GM21619 (cell line): ENCODE measurements around the gene ZNF232.
"Not testable (repeated sequence)": the region's sequence is repeated elsewhere in the genome, so short reads cannot be mapped to it uniquely, and the experiment has no call there.

Experiments
- ATAC-seq: cut with Tn5 transposase; IDR thresholded peaks from one replicate; pipeline ENCODE4 v1.9.1; 2021; ENCODE audit not compliant: unreplicated experiment

Gene ZNF232

DNA sequence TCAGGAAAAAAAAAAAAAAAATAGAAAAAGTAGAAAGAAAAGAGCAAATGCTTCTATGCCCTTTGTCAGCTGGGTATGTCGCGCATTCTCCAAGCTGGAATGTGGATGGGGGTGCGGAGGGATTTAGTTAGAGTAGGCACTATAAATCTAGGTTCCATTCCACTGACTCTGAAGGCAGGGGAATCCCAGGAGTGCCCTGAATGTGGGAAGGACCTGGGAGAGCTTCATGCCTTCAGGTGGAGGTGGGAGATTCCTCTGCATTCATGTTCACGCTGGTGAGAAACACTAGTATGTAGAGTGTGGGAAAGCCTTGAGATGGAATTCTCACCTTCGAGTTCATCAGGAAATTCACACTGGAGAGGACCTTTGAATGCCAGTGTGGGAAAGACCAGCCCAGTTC lies 12.4 kb downstream of the ZNF232 start:
- ATAC-seq: no peak

DNA sequence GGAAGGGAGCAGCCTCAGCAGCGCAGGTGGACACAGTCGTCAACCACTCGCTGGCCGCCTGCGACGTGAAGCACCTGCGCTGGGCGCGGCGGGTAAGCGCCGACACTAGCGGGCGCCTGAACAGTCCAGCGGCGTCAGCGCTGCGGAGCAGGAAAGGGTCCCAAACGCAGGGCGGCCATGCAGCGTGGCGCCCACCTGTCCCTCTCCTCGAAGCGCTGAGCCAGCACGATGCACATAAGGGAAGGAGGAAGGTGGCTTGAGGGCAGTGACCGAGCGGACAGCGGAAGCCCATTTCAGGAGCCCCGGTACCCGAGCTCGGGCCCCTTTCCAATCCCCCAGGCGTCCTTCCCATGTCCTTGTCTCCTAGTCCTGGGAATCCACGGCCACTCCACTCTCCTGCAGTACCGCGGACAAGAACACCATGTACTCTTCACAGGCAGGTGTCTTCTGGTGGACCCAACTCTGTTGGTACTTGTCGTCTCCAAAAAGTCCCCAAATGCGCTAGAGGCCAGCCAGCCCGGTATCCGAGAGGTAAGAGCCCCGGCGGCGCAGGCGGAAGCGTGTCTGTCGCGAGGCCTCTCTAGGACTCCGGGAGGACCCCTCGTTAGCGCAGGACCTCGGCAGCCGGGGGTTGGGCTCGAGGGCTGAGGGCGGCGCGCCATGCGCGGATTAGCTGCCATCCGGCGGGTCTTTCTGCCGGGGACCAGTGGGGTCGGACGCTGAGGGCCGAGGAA lies 14.4 kb downstream of the ZNF232 start:
- no peak for ATAC-seq

DNA sequence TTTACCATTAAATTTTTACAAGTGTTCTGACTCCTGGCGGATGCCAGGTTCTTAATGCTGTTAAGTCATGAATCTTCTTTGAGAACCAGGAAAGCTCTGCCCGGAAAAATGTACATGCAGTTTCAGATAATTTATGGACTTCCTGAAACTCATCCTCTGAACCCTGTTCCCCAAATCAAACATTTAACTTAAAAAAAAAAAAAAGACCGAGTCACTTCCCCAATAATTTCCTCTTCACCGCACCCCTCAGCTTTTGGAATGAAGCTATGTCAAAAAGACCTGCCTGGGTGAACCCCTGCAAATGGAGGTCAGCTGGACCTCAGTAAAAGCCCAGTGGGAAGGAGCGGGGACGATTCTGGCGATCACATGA lies 15.0 kb downstream of the ZNF232 start:
- ATAC-seq: no peak

DNA sequence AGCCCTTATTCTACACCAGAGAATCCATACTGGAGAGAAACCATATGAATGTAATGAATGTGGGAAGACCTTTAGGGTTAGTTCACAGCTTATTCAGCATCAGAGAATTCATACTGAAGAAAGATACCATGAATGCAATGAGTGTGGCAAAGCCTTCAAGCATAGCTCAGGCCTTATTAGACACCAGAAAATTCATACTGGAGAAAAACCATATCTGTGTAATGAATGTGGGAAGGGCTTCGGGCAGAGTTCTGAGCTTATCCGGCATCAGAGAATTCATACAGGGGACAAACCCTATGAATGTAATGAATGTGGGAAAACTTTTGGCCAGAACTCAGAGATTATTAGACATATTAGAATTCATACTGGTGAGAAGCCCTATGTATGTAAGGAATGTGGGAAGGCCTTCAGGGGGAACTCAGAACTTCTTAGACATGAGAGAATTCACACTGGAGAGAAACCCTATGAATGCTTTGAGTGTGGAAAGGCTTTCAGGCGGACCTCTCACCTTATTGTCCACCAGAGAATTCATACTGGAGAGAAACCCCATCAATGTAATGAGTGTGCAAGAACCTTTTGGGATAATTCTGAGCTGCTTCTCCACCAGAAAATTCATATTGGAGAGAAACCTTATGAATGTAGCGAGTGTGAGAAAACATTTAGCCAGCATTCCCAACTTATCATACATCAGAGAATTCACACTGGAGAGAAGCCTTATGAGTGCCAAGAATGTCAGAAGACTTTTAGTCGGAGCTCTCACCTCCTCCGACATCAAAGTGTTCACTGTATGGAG lies 19.3 kb downstream of the ZNF232 start:
- no peak for ATAC-seq

DNA sequence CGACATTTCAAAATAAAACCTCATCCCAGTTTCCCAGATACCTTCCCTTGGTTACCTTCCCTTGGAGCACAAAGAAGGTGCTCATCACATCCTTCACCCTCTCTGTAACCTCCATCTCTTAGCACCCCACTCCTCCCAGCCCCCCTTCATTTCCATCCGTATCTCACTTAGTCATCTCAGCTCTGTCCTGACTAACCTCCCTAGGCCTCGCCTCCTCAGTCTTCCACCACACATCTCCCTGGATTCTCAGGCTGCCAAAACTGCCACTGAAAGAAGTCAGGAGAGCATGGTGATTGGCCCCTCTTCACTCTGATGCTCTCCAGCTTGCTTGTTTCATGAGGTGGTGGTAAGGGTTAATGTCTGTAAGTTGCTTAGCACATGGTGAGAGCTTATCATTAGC lies 31.1 kb downstream of the ZNF232 start:
- ATAC-seq: no peak

DNA sequence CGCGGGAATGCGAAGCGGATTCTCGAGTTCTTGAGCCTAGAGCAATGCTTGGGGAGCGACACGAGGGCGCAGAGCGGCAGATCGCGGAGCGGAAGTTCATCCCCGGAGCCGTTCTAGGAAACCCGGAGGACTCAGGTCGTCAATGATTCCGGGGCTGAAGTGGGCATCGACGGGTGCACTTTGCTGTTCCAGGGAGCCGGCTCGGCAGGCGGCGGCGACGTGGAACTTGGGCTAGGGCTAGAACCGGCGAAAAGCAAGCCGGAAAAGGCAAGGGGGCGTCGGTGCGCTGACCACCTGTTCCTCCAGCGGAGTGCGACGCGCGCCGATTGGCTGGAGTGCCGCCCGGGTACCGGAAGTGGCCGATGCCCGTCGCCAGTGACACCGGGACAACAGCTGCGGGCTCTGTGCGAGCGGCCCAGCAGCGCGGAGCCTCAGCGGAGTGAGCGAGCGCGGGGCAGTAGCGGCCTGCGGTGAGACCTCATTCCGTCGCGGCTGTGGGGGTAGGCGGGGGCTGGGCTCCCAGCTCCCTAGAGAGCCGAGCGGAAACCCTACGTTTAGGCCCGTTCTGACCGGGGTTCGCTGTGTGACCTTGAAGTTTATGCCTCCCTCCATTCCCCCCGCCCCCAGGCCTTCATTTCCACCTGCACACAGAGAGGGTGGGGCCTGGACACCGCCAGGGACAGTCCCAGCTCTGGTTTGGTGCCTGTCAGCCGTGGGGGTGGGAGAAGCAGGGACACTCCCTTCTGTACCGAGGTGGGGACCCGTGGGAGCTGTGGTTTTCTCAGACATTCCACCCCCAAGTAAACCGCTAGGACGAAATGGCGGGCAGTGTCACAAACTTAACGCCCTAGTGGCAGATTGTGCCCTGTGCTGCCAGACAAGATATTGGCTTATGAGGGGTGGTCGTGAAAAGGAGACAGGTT lies 33.3 kb downstream of the ZNF232 start, which contains the start of gene ZFP3:
Gene ZFP3 (plus strand): TSS at position 362 of the 923 bp plus-strand sequence. CDS start 13,038 bp downstream, outside the sequence.
- peak; percentile 88 for ATAC-seq

DNA sequence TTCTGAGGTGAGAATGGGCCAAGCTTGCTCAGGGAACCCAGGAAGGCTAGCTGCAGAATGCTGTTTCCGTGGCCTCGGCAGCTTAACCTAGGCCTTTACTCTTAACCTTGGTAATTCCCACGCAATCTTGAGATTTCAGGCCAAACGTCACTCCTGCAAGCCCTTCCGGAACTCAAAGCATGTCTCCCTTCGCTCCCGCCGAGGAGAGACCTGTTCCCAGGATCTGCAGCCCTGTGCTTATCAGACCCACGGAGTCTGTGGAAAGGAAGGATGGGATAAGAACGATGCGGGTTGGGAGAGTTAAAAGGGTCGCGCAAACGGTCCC lies 33.9 kb downstream of the ZNF232 start:
- ATAC-seq: no peak

DNA sequence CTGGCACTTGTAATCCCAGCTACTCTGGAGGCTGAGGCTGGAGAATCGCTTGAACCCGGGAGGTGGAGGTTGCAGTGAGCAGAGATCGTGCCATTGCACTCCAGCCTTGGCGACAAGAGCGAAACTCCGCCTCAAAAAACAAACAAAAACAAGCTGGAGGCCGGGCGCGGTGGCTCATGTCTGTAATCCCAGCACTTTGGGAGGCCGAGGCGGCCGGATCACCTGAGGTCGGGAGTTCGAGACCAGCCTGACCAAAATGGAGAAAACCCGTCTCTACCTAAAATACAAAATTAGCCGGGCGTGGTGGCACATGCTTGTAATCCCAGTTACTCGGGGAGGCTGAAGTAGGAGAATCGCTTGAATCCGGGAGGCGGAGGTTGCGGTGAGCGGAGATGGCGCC lies 34.4 kb downstream of the ZNF232 start:
- ATAC-seq: not testable (repeated sequence)

DNA sequence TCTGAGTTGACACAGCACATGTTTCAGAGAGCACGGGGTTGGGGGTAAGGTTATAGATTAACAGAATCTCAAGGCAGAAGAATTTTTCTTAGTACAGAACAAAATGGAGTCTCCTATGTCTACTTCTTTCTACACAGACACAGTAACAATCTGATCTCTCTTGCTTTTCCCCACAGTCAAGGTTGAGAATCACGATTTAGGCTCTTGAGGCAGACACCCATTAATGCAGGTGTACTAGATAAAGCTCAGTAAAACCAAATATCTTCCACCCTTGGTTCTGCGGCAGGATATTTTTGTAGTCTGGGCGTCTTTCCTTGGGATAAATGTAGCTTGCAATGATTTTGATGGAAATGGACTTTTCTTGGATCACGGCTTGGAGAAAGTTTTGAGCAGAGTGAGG lies 36.2 kb downstream of the ZNF232 start:
- ATAC-seq: not testable (repeated sequence)

DNA sequence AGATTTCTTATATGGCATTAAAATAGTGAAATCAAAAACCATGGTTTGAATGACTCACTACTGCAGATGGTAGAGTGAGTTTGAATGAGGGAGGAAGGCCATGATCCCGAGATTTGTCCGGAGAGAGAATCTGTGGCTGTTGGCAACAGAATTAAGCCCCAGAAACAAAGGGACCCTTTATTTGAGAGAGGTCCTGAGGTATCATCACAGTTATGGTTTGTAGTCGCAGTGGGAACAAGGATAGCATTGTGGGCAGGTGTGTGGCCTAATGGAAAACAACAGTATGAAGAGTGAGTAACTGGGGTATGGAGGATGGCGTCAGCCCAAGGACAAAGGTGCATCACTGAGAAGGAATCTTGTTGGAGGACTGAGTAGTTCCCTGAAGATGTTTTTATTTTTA lies 42.0 kb downstream of the ZNF232 start:
- no peak for ATAC-seq

DNA sequence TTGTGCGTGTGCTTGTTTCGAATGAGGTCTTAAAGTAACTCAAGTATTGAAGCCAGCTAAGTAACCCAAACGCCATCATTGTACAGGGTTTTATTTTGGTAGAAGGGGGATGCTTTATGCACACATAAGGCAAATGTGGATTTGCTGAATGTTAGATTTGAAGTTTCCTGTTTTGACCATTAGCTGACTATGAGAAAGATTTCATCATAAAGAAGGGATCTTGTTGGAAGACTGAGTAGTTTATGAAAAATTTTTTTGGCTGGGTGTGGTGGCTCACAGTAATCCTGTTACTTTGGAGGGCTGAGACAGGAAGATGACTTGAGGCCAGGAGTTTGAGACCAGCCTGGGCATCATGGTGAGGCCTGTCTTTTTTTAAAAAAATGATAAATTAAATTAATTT lies 43.4 kb downstream of the ZNF232 start:
- no peak for ATAC-seq

DNA sequence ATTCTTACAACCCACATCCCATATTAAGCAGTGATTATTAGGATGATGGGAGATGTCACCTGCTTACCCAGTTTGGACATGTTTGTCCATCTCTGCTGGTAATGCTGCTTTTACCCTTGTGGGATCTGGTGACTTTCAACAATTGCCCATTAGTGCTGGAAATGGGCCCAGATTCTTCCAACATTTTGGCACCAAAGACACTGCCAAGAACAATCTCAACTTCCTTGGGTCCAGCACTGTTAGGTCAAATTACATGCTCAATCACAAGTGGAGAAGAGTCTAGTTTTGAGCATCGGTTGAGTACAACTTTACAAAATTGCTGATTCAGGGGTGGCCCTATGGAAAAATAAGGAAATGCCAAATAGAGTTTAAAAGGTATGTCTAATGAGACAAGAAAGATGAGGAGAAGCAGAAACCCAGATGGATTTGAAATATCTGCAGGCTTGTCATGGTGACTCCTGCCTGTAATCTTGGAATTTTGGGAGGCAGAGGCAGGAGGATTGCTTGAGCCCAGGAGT lies 46.4 kb downstream of the ZNF232 start:
- no peak for ATAC-seq
